Astrocyte (in vitro differentiated cells and primary cell): Measurements from ENCODE around the gene MEIS3. TPM values are rescaled to one million over a fixed set of nuclear protein-coding genes. Genes with fewer than 3 reads are reported as not detected.

Experiments used
- DNase-seq: peaks from one replicate; pipeline ENCODE4 v3.0.0-alpha.2; 2010; ENCODE audit warnings: low read depth
- FAIRE-seq: peaks from 2 replicates; lab custom pipeline; 2011; peaks lifted over from hg19 to GRCh38; lab: Jason Lieb, UNC
- H2AFZ ChIP-seq: 2 replicates; pipeline ENCODE4 v1.6.0; 2012; ENCODE audit warnings: low read depth, low read length, inconsistent platforms
- H3K27ac ChIP-seq: 2 replicates; pipeline ENCODE4 v1.5.1; 2011; ENCODE audit warnings: low read depth, low read length, inconsistent platforms
- H3K27me3 ChIP-seq: 2 replicates; pipeline ENCODE4 v1.6.0; 2011; ENCODE audit warnings: low read length, inconsistent platforms; ENCODE audit not compliant: insufficient read depth
- H3K36me3 ChIP-seq: 2 replicates; pipeline ENCODE4 v1.5.1; 2011; ENCODE audit warnings: low read length, inconsistent platforms; ENCODE audit not compliant: insufficient read depth
- H3K4me1 ChIP-seq: 2 replicates; pipeline ENCODE4 v1.5.1; 2011; ENCODE audit warnings: low read length, inconsistent platforms; ENCODE audit not compliant: insufficient read depth
- H3K4me2 ChIP-seq: 2 replicates; pipeline ENCODE4 v1.6.0; 2012; ENCODE audit warnings: low read length, inconsistent platforms
- H3K4me3 ChIP-seq: 2 replicates; pipeline ENCODE4 v1.5.1; 2011; ENCODE audit warnings: low read depth, mild to moderate bottlenecking, low read length, inconsistent platforms; ENCODE audit not compliant: insufficient read depth
- H3K79me2 ChIP-seq: 2 replicates; pipeline ENCODE4 v1.6.0; 2012; ENCODE audit warnings: mild to moderate bottlenecking, low read length, inconsistent platforms; ENCODE audit not compliant: insufficient read depth
- H3K9ac ChIP-seq: 2 replicates; pipeline ENCODE4 v1.6.0; 2012; ENCODE audit warnings: mild to moderate bottlenecking, low read length, inconsistent platforms
- H3K9me3 ChIP-seq: 2 replicates; pipeline ENCODE4 v1.5.1; 2012; ENCODE audit warnings: low read depth, mild to moderate bottlenecking, low read length, inconsistent platforms; ENCODE audit not compliant: insufficient read depth
- H4K20me1 ChIP-seq: 2 replicates; pipeline ENCODE4 v1.6.0; 2012; ENCODE audit warnings: low read length, inconsistent platforms; ENCODE audit not compliant: insufficient read depth
- H3K27ac Mint-ChIP-seq: one replicate; pipeline ENCODE4 v1.8.0; 2021; ENCODE audit warnings: mild to moderate bottlenecking, mixed read lengths; ENCODE audit not compliant: unreplicated experiment
- H3K27me3 Mint-ChIP-seq: one replicate; pipeline ENCODE4 v1.8.0; 2021; ENCODE audit warnings: low read depth, mixed read lengths; ENCODE audit not compliant: unreplicated experiment
- H3K36me3 Mint-ChIP-seq: one replicate; pipeline ENCODE4 v1.8.0; 2021; ENCODE audit warnings: low read depth, mixed read lengths; ENCODE audit not compliant: unreplicated experiment
- H3K4me1 Mint-ChIP-seq: one replicate; pipeline ENCODE4 v1.8.0; 2021; ENCODE audit warnings: low read depth, mixed read lengths; ENCODE audit not compliant: unreplicated experiment
- H3K4me3 Mint-ChIP-seq: one replicate; pipeline ENCODE4 v1.8.0; 2021; ENCODE audit warnings: mild to moderate bottlenecking, moderate library complexity, mixed read lengths; ENCODE audit not compliant: unreplicated experiment
- H3K9me3 Mint-ChIP-seq: one replicate; pipeline ENCODE4 v1.8.0; 2021; ENCODE audit warnings: mild to moderate bottlenecking, mixed read lengths; ENCODE audit not compliant: unreplicated experiment
- CTCF ChIP-seq: IDR thresholded peaks from 2 replicates; pipeline ENCODE4 v1.5.1; 2011; ENCODE audit warnings: low read depth, mild to moderate bottlenecking, inconsistent platforms, low read length, moderate library complexity; ENCODE audit not compliant: insufficient read depth
- EZH2 ChIP-seq: IDR thresholded peaks from 2 replicates; pipeline ENCODE4 v1.6.1; 2012; ENCODE audit warnings: mild to moderate bottlenecking, low read length, inconsistent platforms; ENCODE audit not compliant: insufficient read depth
- total RNA-seq: library from RNA; stranded (reverse); gene quantifications from 2 replicates; pipeline ENCODE4 v1.2.1, GENCODE V29; 2021

MEIS3 gene
- total RNA-seq, 1 donor from 2014 or later: 71.1 TPM

- Histone ChIP-seq H4K20me1 (peaks cover 3% of the 10 kb centered on the region), H3K4me2 (no peak overlapping the region), H3K4me1 (no peaks in the 10 kb centered on the region), H3K79me2 (no peaks in the 10 kb centered on the region), H3K9ac (no peak overlapping the region), H3K36me3 (no peaks in the 10 kb centered on the region), H3K4me3 (no peak overlapping the region), H3K27me3 (peaks cover 53% of the 10 kb centered on the region), H3K27ac (no peak overlapping the region), H2AFZ (no peak overlapping the region), H3K9me3 (peaks cover 20% of the 10 kb centered on the region)
- TF ChIP-seq EZH2: no peak
- TF ChIP-seq CTCF: no peak
- Mint-ChIP-seq H3K27ac (no peak overlapping the region), H3K4me1 (no peaks in the 10 kb centered on the region), H3K4me3 (no peak overlapping the region), H3K36me3 (peaks cover 15% of the 10 kb centered on the region), H3K27me3 (peaks cover 13% of the 10 kb centered on the region), H3K9me3 (peaks cover 15% of the 10 kb centered on the region)
- no peak for FAIRE-seq
- no peak for DNase-seq
Measured at GRCh38 chr19:47459477-47459876, 40.1 kb upstream of the MEIS3 start.

- Mint-ChIP-seq H3K4me1 (no peaks in the 10 kb centered on the region), H3K36me3 (peaks cover 21% of the 10 kb centered on the region), H3K9me3 (peaks cover 18% of the 10 kb centered on the region), H3K27me3 (peaks cover 17% of the 10 kb centered on the region), H3K27ac (no peak overlapping the region), H3K4me3 (no peak overlapping the region)
- Histone ChIP-seq H3K79me2 (no peaks in the 10 kb centered on the region), H4K20me1 (peaks cover 3% of the 10 kb centered on the region), H3K9me3 (peaks cover 20% of the 10 kb centered on the region), H3K27ac (no peak overlapping the region), H3K4me1 (no peaks in the 10 kb centered on the region), H2AFZ (no peak overlapping the region), H3K4me2 (no peak overlapping the region), H3K27me3 (peaks cover 53% of the 10 kb centered on the region), H3K9ac (no peak overlapping the region), H3K36me3 (no peaks in the 10 kb centered on the region), H3K4me3 (no peak overlapping the region)
- DNase-seq: no peak
- no peak for FAIRE-seq
- TF ChIP-seq EZH2: no peak
Measured at GRCh38 chr19:47458672-47459071, 39.3 kb upstream of the MEIS3 start.

GRCh38 chr19:47456721-47457474, 37.6 kb upstream of the MEIS3 start:
- Histone ChIP-seq H3K27me3 (peaks cover 58% of the 10 kb centered on the region), H4K20me1 (peaks cover 3% of the 10 kb centered on the region), H3K4me3 (no peak overlapping the region), H3K9ac (no peak overlapping the region), H3K79me2 (no peaks in the 10 kb centered on the region), H3K4me2 (no peak overlapping the region), H3K36me3 (no peaks in the 10 kb centered on the region), H2AFZ (no peak overlapping the region), H3K27ac (no peak overlapping the region), H3K9me3 (peaks cover 20% of the 10 kb centered on the region), H3K4me1 (no peaks in the 10 kb centered on the region)
- H3K4me3 Mint-ChIP-seq: no peak overlapping the region
- DNase-seq (no peak), FAIRE-seq (no peak)
- H3K27ac Mint-ChIP-seq: no peak overlapping the region
- H3K36me3 Mint-ChIP-seq: peaks cover 21% of the 10 kb centered on the region
- H3K4me1 Mint-ChIP-seq: no peaks in the 10 kb centered on the region
- H3K27me3 Mint-ChIP-seq: peaks cover 17% of the 10 kb centered on the region
- TF ChIP-seq EZH2 (no peak), CTCF (no peak)
- H3K9me3 Mint-ChIP-seq: peaks cover 20% of the 10 kb centered on the region
